SK-N-SH treated with all-trans-retinoic acid at 6 μM for 48 hours (cell line): Measurements from ENCODE around the gene ADGRB3.

Source experiments
- ATAC-seq: fragments of 200-7000 bp; cut with Tn5 transposase; 3 replicates; pipeline ENCODE4 v1.9.1; 2020; ENCODE audit warnings: mild to moderate bottlenecking, moderate library complexity
- ARNTL ChIP-seq: fragments of 450-650 bp; formaldehyde crosslinking; IDR thresholded peaks from 2 replicates; pipeline ENCODE4 v1.5.0; 2020; ENCODE audit warnings: low read depth, mild to moderate bottlenecking, moderate library complexity, borderline replicate concordance
- BACH2 ChIP-seq: fragments of 250-450 bp; sonication (Bioruptor Pico); IDR thresholded peaks from 2 replicates; pipeline ENCODE4 v1.9.0; 2021; ENCODE audit warnings: mild to moderate bottlenecking, borderline replicate concordance
- CREB5 ChIP-seq: fragments of 250-450 bp; sonication (Bioruptor Pico); IDR thresholded peaks from 2 replicates; pipeline ENCODE4 v1.5.1; 2020; ENCODE audit warnings: low read depth, mild to moderate bottlenecking, moderate library complexity
- CSDC2 ChIP-seq: fragments of 250-450 bp; sonication (Bioruptor Pico); IDR thresholded peaks from 2 replicates; pipeline ENCODE4 v1.5.0; 2020; ENCODE audit warnings: mild to moderate bottlenecking, moderate library complexity
- GLIS3 ChIP-seq: fragments of 250-450 bp; sonication (Bioruptor Pico); IDR thresholded peaks from 2 replicates; pipeline ENCODE4 v1.5.0; 2020; ENCODE audit warnings: mild to moderate bottlenecking, moderate library complexity
- ISL1 ChIP-seq: fragments of 250-450 bp; sonication (Bioruptor Pico); IDR thresholded peaks from 2 replicates; pipeline ENCODE4 v2.1.2; 2022; ENCODE audit warnings: mild to moderate bottlenecking, moderate library complexity
- OSR1 ChIP-seq: fragments of 250-450 bp; sonication (Bioruptor Pico); IDR thresholded peaks from 2 replicates; pipeline ENCODE4 v1.8.0; 2022; ENCODE audit warnings: moderate library complexity, mild to moderate bottlenecking, inconsistent platforms
- POU6F1 ChIP-seq: fragments of 250-450 bp; sonication (Bioruptor Pico); IDR thresholded peaks from 2 replicates; pipeline ENCODE4 v1.8.0; 2021; ENCODE audit warnings: low read depth, mild to moderate bottlenecking, moderate library complexity, borderline replicate concordance
- PPARA ChIP-seq: fragments of 250-450 bp; sonication (Bioruptor Pico); IDR thresholded peaks from 2 replicates; pipeline ENCODE4 v1.5.0; 2020; ENCODE audit warnings: mild to moderate bottlenecking, borderline replicate concordance
- RARB ChIP-seq: fragments of 250-450 bp; sonication (Bioruptor Pico); IDR thresholded peaks from 2 replicates; pipeline ENCODE4 v1.8.0; 2021; ENCODE audit warnings: mild to moderate bottlenecking, moderate library complexity
- SNAI2 ChIP-seq: fragments of 250-450 bp; sonication (Bioruptor Pico); IDR thresholded peaks from 2 replicates; pipeline ENCODE4 v1.5.0; 2020; ENCODE audit warnings: mild to moderate bottlenecking, moderate library complexity
- TOX ChIP-seq: fragments of 250-450 bp; sonication (Bioruptor Pico); IDR thresholded peaks from 2 replicates; pipeline ENCODE4 v1.8.0; 2021; ENCODE audit warnings: mild to moderate bottlenecking, moderate library complexity, borderline replicate concordance
- TSHZ2 ChIP-seq: fragments of 250-450 bp; sonication (Bioruptor Pico); IDR thresholded peaks from 2 replicates; pipeline ENCODE4 v1.5.0; 2020; ENCODE audit warnings: mild to moderate bottlenecking, moderate library complexity
- ZC3H10 ChIP-seq: fragments of 250-450 bp; sonication (Bioruptor Pico); IDR thresholded peaks from 2 replicates; pipeline ENCODE4 v1.5.1; 2021; ENCODE audit warnings: mild to moderate bottlenecking, moderate library complexity
- ZFP3 ChIP-seq: fragments of 250-450 bp; sonication (Bioruptor Pico); IDR thresholded peaks from 2 replicates; pipeline ENCODE4 v1.5.0; 2020; ENCODE audit warnings: mild to moderate bottlenecking, moderate library complexity
- ZFP30 ChIP-seq: fragments of 450-650 bp; formaldehyde crosslinking; IDR thresholded peaks from 2 replicates; pipeline ENCODE4 v1.5.0; 2022; ENCODE audit warnings: mild to moderate bottlenecking, moderate library complexity
- ZNF565 ChIP-seq: fragments of 450-650 bp; formaldehyde crosslinking; conservative IDR thresholded peaks from 2 replicates; pipeline ENCODE4 v1.5.0; 2020; ENCODE audit warnings: low read depth, mild to moderate bottlenecking, moderate library complexity
- ZNF8 ChIP-seq: fragments of 450-650 bp; formaldehyde crosslinking; IDR thresholded peaks from 2 replicates; pipeline ENCODE4 v1.5.0; 2020; ENCODE audit warnings: mild to moderate bottlenecking, moderate library complexity
- TF ChIP-seq, protein P1 (sequence below): fragments of 250-450 bp; sonication (Bioruptor Pico); IDR thresholded peaks from 2 replicates; pipeline ENCODE4 v1.5.1; 2021; ENCODE audit warnings: mild to moderate bottlenecking, moderate library complexity

Gene ADGRB3

GRCh38 chr6:68771426-68771825 is 136.3 kb downstream of the ADGRB3 start:
- ATAC-seq: no peak
- no peak for TF ChIP-seq POU6F1
- no peak for TF ChIP-seq ZNF565 (CRISPR knock-in tag)
- no peak for TF ChIP-seq OSR1
- TF ChIP-seq ZFP3: no peak
- TF ChIP-seq SNAI2 (CRISPR knock-in tag): no peak
- no peak for TF ChIP-seq ZNF8 (CRISPR knock-in tag)
- no peak for TF ChIP-seq ISL1
- TF ChIP-seq ZFP30 (CRISPR knock-in tag): no peak
- no peak for TF ChIP-seq ARNTL (CRISPR knock-in tag)
- TF ChIP-seq, protein P1, sequence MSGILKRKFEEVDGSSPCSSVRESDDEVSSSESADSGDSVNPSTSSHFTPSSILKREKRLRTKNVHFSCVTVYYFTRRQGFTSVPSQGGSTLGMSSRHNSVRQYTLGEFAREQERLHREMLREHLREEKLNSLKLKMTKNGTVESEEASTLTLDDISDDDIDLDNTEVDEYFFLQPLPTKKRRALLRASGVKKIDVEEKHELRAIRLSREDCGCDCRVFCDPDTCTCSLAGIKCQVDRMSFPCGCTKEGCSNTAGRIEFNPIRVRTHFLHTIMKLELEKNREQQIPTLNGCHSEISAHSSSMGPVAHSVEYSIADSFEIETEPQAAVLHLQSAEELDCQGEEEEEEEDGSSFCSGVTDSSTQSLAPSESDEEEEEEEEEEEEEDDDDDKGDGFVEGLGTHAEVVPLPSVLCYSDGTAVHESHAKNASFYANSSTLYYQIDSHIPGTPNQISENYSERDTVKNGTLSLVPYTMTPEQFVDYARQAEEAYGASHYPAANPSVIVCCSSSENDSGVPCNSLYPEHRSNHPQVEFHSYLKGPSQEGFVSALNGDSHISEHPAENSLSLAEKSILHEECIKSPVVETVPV: no peak
- no peak for TF ChIP-seq TOX (CRISPR knock-in tag)
- TF ChIP-seq RARB (CRISPR knock-in tag): no peak
- no peak for TF ChIP-seq BACH2 (CRISPR knock-in tag)
- no peak for TF ChIP-seq CREB5
- TF ChIP-seq, all 23 proteins: peak for 0

DNA sequence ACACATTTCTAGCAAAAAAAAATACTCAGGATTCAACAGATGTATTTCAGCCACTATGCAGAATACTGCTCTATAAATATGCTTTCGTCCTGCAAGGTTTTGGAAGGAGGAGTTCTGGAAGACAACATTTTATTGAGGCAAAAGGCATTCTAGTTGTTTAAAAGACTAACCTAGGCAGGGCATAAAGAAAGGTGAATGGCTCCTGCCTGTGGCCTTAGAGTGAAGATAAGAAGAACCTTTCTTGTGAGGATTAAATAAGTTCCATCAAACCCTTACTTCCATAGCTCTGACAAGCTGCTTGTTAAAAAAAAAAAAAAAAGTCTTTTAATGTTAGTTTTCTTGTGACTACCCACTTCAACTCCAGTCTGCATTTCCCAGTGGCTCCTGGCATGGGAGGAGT is 139.8 kb downstream of the ADGRB3 start:
- no peak for TF ChIP-seq GLIS3 (CRISPR knock-in tag)
- TF ChIP-seq PPARA: no peak
- TF ChIP-seq TOX (CRISPR knock-in tag): no peak
- TF ChIP-seq ZC3H10 (CRISPR knock-in tag): no peak
- TF ChIP-seq BACH2 (CRISPR knock-in tag): no peak
- no peak for TF ChIP-seq POU6F1
- no peak for TF ChIP-seq TSHZ2 (CRISPR knock-in tag)
- no peak for TF ChIP-seq OSR1
- no peak for TF ChIP-seq CSDC2 (CRISPR knock-in tag)
- TF ChIP-seq ARNTL (CRISPR knock-in tag): no peak
- TF ChIP-seq ZFP3: no peak
- TF ChIP-seq ZNF8 (CRISPR knock-in tag): no peak
- ATAC-seq: no peak

- no peak for TF ChIP-seq POU6F1
- TF ChIP-seq ZNF8 (CRISPR knock-in tag): no peak
- ATAC-seq: no peak
Observed at GRCh38 chr6:68776354-68776753, 141.3 kb downstream of the ADGRB3 start.
